HEK293 (cell line): ENCODE data around the gene HSD17B14.

ENCODE experiments used
- CTCF ChIA-PET: fragments of 350-600 bp; formaldehyde crosslinking; extraction: SDS; loops from one replicate; lab custom pipeline; 2021; ENCODE audit warnings: antibody characterized with exemption; lab: Yijun Ruan, JAX
- POLR2A ChIA-PET: fragments of 300-600 bp; formaldehyde crosslinking; extraction: SDS; loops from one replicate; lab custom pipeline; 2020; ENCODE audit warnings: antibody characterized with exemption, inconsistent platforms; lab: Yijun Ruan, JAX
- H3K27ac ChIP-seq: fragments of 200-500 bp; sonication (Bioruptor generic); 2 replicates; pipeline ENCODE4 v1.5.1; 2014; ENCODE audit warnings: low read depth, low read length, control low read depth, inconsistent platforms; ENCODE audit errors: extremely low read depth
- H3K36me3 ChIP-seq, 2 experiments: fragments of 200-500 bp in 1 of 2; sonication (Bioruptor generic) in 1 of 2; 1 replicate in 1 of 2; 2 replicates in 1 of 2; pipeline ENCODE4 v1.5.1; 2014 to 2017; ENCODE audit warnings: inconsistent platforms in 2 of 2, low read length in 2 of 2; ENCODE audit not compliant: control insufficient read depth in 2 of 2, insufficient read depth in 1 of 2
- H3K4me1 ChIP-seq: fragments of 200-500 bp; sonication (Bioruptor generic); 2 replicates; pipeline ENCODE4 v1.5.1; 2014; ENCODE audit warnings: mild to moderate bottlenecking, low read length, inconsistent platforms; ENCODE audit not compliant: control insufficient read depth, insufficient read depth
- H3K4me3 ChIP-seq: 2 replicates; pipeline ENCODE4 v1.5.1; 2011; ENCODE audit warnings: low read depth, mild to moderate bottlenecking, control low read depth, low read length, moderate library complexity
- H3K9me3 ChIP-seq: fragments of 200-500 bp; sonication (Bioruptor generic); 2 replicates; pipeline ENCODE4 v1.5.1; 2014; ENCODE audit warnings: low read depth, low read length, inconsistent platforms; ENCODE audit not compliant: control insufficient read depth, insufficient read depth
- KLF10 ChIP-seq: fragments of 450-650 bp; IDR thresholded peaks from 2 replicates; pipeline ENCODE4 v1.5.1; 2018; ENCODE audit warnings: missing biosample characterization, mild to moderate bottlenecking, missing genetic modification characterization
- RBAK ChIP-seq: fragments of 450-650 bp; formaldehyde crosslinking; IDR thresholded peaks from 2 replicates; pipeline ENCODE4 v1.5.1; 2016; ENCODE audit warnings: missing biosample characterization, missing genetic modification characterization
- ZBTB7A ChIP-seq: fragments of 450-650 bp; formaldehyde crosslinking; IDR thresholded peaks from 2 replicates; pipeline ENCODE4 v1.5.1; 2016; ENCODE audit warnings: low read depth, missing biosample characterization, missing genetic modification characterization
- ZIC2 ChIP-seq: fragments of 450-650 bp; formaldehyde crosslinking; IDR thresholded peaks from 2 replicates; pipeline ENCODE4 v1.5.1; 2016; ENCODE audit warnings: missing biosample characterization, missing genetic modification characterization
- ZNF140 ChIP-seq: fragments of 450-650 bp; formaldehyde crosslinking; IDR thresholded peaks from 2 replicates; pipeline ENCODE4 v1.5.1; 2016; ENCODE audit warnings: missing biosample characterization, missing genetic modification characterization
- ZNF146 ChIP-seq: fragments of 450-650 bp; formaldehyde crosslinking; IDR thresholded peaks from 2 replicates; pipeline ENCODE4 v1.5.1; 2016; ENCODE audit warnings: missing biosample characterization, missing genetic modification characterization
- ZNF157 ChIP-seq: fragments of 450-650 bp; formaldehyde crosslinking; IDR thresholded peaks from 2 replicates; pipeline ENCODE4 v1.5.1; 2016; ENCODE audit warnings: missing biosample characterization, missing genetic modification characterization
- ZNF223 ChIP-seq: fragments of 450-650 bp; formaldehyde crosslinking; IDR thresholded peaks from 2 replicates; pipeline ENCODE4 v1.5.1; 2016; ENCODE audit warnings: missing biosample characterization, missing genetic modification characterization
- ZNF302 ChIP-seq: fragments of 450-650 bp; formaldehyde crosslinking; IDR thresholded peaks from 2 replicates; pipeline ENCODE4 v1.5.1; 2016; ENCODE audit warnings: missing biosample characterization, missing genetic modification characterization, low read depth
- ZNF350 ChIP-seq: fragments of 450-650 bp; formaldehyde crosslinking; IDR thresholded peaks from 2 replicates; pipeline ENCODE4 v1.5.0; 2017; ENCODE audit warnings: missing biosample characterization, mild to moderate bottlenecking, missing genetic modification characterization
- ZNF391 ChIP-seq: fragments of 450-650 bp; formaldehyde crosslinking; IDR thresholded peaks from 2 replicates; pipeline ENCODE4 v1.5.1; 2016; ENCODE audit warnings: low read depth, missing biosample characterization, missing genetic modification characterization, borderline replicate concordance
- ZNF48 ChIP-seq: fragments of 450-650 bp; formaldehyde crosslinking; IDR thresholded peaks from 2 replicates; pipeline ENCODE4 v1.5.1; 2016; ENCODE audit warnings: missing biosample characterization, missing genetic modification characterization
- ZNF521 ChIP-seq: fragments of 450-650 bp; formaldehyde crosslinking; IDR thresholded peaks from 2 replicates; pipeline ENCODE4 v1.5.1; 2017; ENCODE audit warnings: missing biosample characterization, mild to moderate bottlenecking, missing genetic modification characterization
- ZNF555 ChIP-seq: fragments of 450-650 bp; formaldehyde crosslinking; conservative IDR thresholded peaks from 2 replicates; pipeline ENCODE4 v1.5.1; 2017; ENCODE audit warnings: missing biosample characterization, mild to moderate bottlenecking, missing genetic modification characterization, inconsistent platforms
- ZNF571 ChIP-seq: fragments of 450-650 bp; formaldehyde crosslinking; IDR thresholded peaks from 2 replicates; pipeline ENCODE4 v1.5.0; 2017; ENCODE audit warnings: missing biosample characterization, missing genetic modification characterization
- ZNF670 ChIP-seq: fragments of 450-650 bp; formaldehyde crosslinking; IDR thresholded peaks from 2 replicates; pipeline ENCODE4 v1.5.1; 2016; ENCODE audit warnings: missing biosample characterization, missing genetic modification characterization, low read depth
- ZNF677 ChIP-seq: fragments of 450-650 bp; IDR thresholded peaks from 2 replicates; pipeline ENCODE4 v1.5.0; 2018; ENCODE audit warnings: missing biosample characterization, mild to moderate bottlenecking, missing genetic modification characterization, moderate library complexity
- ZNF776 ChIP-seq: fragments of 450-650 bp; formaldehyde crosslinking; IDR thresholded peaks from 2 replicates; pipeline ENCODE4 v1.5.0; 2017; ENCODE audit warnings: missing biosample characterization, missing genetic modification characterization, borderline replicate concordance
- TF ChIP-seq, protein P1 (sequence below): fragments of 450-650 bp; formaldehyde crosslinking; IDR thresholded peaks from 2 replicates; pipeline ENCODE4 v1.5.1; 2017; ENCODE audit warnings: missing biosample characterization, missing genetic modification characterization
- TF ChIP-seq, protein P2 (sequence below): fragments of 450-650 bp; formaldehyde crosslinking; IDR thresholded peaks from 2 replicates; pipeline ENCODE4 v1.5.1; 2016; ENCODE audit warnings: missing biosample characterization, missing genetic modification characterization
- TF ChIP-seq, protein P3 (sequence below): fragments of 450-650 bp; formaldehyde crosslinking; IDR thresholded peaks from 2 replicates; pipeline ENCODE4 v1.5.1; 2016; ENCODE audit warnings: missing biosample characterization, missing genetic modification characterization
- TF ChIP-seq, protein P4 (sequence below): fragments of 450-650 bp; formaldehyde crosslinking; IDR thresholded peaks from 2 replicates; pipeline ENCODE4 v1.5.1; 2017; ENCODE audit warnings: missing biosample characterization, missing genetic modification characterization
- TF ChIP-seq, protein P5 (sequence below): fragments of 450-650 bp; formaldehyde crosslinking; IDR thresholded peaks from 2 replicates; pipeline ENCODE4 v1.5.1; 2017; ENCODE audit warnings: missing biosample characterization, missing genetic modification characterization

Gene HSD17B14

DNA sequence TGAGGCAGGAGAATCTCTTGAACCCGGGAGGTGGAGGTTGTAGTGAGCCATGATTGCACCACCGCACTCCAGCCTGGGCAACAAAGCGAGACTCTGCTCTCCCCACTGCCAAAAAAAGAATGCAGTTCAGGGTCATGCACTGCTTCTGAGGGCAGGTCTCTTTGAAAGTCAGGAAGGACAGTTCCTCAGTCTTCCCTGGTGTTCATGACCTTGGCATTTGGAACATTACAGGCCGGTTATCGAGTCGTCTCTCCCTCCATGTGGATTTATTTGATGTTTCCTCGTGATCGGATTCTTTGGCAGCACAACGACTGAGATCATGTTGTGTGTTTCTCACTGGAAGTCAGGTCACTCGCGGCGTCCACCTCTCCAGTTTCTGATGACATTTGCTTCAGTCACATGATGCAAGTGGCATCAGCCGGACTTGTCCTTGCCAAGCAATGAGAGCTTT, 63.8 kb downstream of the HSD17B14 start (continued):
- TF ChIP-seq, protein P1, sequence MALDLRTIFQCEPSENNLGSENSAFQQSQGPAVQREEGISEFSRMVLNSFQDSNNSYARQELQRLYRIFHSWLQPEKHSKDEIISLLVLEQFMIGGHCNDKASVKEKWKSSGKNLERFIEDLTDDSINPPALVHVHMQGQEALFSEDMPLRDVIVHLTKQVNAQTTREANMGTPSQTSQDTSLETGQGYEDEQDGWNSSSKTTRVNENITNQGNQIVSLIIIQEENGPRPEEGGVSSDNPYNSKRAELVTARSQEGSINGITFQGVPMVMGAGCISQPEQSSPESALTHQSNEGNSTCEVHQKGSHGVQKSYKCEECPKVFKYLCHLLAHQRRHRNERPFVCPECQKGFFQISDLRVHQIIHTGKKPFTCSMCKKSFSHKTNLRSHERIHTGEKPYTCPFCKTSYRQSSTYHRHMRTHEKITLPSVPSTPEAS (tag by site-specific recombination), result no peak
- no peak for TF ChIP-seq ZNF223 (tag by site-specific recombination)

DNA sequence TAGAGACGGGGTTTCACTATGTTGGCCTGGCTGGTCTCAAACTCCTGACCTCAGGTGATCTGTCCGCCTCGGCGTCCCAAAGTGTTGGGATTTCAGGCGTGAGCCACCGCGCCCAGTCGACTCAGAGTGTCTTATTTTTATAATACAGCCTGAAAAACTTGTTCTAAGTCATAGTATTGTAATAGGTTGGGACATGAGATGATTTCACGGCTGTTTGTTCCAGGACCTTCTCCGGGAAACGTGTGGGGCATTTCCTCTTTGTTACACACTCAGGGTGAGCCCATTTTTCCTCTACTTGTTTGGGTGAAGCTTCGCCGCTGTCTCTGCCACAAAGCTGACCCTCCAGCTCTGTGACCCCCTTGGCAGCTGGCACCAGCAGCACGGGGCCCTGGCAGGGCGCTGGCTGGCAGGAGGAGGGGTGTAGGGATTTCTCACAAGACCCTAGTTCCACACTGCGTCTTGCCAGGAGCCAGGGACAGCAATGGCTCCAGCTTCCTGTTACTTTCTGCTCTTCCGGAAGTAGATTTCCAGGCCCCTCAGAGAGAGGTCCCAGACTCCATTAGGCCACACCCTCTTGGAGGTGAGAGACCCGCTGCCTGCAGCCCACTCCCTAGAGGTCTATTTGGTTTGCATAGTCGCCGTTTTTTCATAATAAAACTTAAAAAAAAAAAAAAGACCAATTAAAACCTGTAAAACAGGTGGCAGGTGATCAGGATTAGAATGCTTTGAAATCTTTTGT, 65.4 kb downstream of the HSD17B14 start:
- TF ChIP-seq ZNF555 (tag by site-specific recombination) (no peak), ZNF146 (tag by site-specific recombination) (no peak), ZNF391 (tag by site-specific recombination) (no peak), ZNF571 (tag by site-specific recombination) (no peak)
- TF ChIP-seq, protein P2, sequence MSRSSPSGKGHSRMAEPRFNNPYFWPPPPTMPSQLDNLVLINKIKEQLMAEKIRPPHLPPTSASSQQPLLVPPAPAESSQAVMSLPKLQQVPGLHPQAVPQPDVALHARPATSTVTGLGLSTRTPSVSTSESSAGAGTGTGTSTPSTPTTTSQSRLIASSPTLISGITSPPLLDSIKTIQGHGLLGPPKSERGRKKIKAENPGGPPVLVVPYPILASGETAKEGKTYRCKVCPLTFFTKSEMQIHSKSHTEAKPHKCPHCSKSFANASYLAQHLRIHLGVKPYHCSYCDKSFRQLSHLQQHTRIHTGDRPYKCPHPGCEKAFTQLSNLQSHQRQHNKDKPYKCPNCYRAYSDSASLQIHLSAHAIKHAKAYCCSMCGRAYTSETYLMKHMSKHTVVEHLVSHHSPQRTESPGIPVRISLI (tag by site-specific recombination), result no peak
- TF ChIP-seq, protein P3, sequence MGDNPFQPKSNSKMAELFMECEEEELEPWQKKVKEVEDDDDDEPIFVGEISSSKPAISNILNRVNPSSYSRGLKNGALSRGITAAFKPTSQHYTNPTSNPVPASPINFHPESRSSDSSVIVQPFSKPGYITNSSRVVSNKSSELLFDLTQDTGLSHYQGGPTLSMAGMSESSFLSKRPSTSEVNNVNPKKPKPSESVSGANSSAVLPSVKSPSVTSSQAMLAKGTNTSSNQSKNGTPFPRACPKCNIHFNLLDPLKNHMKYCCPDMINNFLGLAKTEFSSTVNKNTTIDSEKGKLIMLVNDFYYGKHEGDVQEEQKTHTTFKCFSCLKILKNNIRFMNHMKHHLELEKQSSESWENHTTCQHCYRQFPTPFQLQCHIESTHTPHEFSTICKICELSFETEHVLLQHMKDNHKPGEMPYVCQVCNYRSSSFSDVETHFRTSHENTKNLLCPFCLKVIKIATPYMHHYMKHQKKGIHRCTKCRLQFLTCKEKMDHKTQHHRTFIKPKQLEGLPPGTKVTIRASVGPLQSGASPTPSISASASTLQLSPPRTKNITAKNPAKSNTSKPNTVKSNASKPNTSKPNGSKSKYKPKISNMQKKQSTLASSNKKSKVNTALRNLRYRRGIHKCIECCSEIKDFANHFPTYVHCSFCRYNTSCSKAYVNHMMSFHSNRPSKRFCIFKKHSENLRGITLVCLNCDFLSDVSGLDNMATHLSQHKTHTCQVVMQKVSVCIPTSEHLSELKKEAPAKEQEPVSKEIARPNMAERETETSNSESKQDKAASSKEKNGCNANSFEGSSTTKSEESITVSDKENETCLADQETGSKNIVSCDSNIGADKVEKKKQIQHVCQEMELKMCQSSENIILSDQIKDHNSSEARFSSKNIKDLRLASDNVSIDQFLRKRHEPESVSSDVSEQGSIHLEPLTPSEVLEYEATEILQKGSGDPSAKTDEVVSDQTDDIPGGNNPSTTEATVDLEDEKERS, result no peak
- Histone ChIP-seq H3K9me3 (no peaks in the 10 kb centered on the region), H3K27ac (no peak overlapping the region), H3K36me3 (no peaks in the 10 kb centered on the region), H3K4me3 (no peak overlapping the region), H3K4me1 (0 out of 2 replicates have a peak, but pooled peaks cover 2% of the 10 kb centered on the region)
- POLR2A ChIA-PET, result interaction anchor here (0.6 kb wide), 1 partner anchor 118 kb away, joined by 4 read pairs; no protein-coding TSS in a partner anchor
- CTCF ChIA-PET, result interaction anchor here (1.1 to 1.7 kb wide), 5 partner anchors 9 to 72 kb away, joined by 3 to 10 read pairs (median 6); no protein-coding TSS in a partner anchor

DNA sequence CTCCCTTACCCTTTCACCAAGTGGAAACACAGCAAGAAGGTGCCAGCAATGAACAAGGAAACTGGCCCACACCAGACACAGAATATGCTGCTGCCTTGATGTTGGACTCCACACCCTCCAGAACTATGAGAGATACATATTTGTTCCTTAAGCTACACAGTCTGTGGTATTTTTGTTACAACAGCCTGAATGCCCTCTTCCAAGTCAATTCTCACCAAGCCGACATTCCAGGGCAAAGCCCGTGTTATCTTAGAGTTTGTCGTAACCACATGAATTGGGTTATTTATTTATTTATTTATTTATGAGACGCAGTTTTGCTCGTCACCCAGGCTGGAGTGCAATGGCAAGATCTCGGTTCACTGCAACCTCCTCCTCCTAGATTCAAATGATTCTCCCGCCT, 66.0 kb downstream of the HSD17B14 start:
- Histone ChIP-seq H3K27ac (no peak overlapping the region), H3K4me3 (no peak overlapping the region), H3K9me3 (no peaks in the 10 kb centered on the region), H3K4me1 (0 out of 2 replicates have a peak, but pooled peaks cover 2% of the 10 kb centered on the region), H3K36me3 (no peaks in the 10 kb centered on the region)
- POLR2A ChIA-PET, result interaction anchor here (0.7 kb wide), 1 partner anchor 65 kb away, joined by 4 read pairs; no protein-coding TSS in a partner anchor
- TF ChIP-seq ZNF140 (no peak), ZNF521 (tag by site-specific recombination) (no peak), ZBTB7A (no peak), ZNF677 (no peak), ZNF48 (tag by site-specific recombination) (no peak), ZIC2 (tag by site-specific recombination) (no peak), ZNF670 (tag by site-specific recombination) (no peak), KLF10 (no peak), ZNF776 (tag by site-specific recombination) (no peak), ZNF302 (no peak), RBAK (tag by site-specific recombination) (no peak), ZNF350 (tag by site-specific recombination) (no peak), ZNF157 (tag by site-specific recombination) (no peak), ZNF146 (tag by site-specific recombination) (no peak)
- TF ChIP-seq, protein P4, sequence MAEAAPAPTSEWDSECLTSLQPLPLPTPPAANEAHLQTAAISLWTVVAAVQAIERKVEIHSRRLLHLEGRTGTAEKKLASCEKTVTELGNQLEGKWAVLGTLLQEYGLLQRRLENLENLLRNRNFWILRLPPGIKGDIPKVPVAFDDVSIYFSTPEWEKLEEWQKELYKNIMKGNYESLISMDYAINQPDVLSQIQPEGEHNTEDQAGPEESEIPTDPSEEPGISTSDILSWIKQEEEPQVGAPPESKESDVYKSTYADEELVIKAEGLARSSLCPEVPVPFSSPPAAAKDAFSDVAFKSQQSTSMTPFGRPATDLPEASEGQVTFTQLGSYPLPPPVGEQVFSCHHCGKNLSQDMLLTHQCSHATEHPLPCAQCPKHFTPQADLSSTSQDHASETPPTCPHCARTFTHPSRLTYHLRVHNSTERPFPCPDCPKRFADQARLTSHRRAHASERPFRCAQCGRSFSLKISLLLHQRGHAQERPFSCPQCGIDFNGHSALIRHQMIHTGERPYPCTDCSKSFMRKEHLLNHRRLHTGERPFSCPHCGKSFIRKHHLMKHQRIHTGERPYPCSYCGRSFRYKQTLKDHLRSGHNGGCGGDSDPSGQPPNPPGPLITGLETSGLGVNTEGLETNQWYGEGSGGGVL (tag by site-specific recombination), result no peak
- TF ChIP-seq, protein P5, sequence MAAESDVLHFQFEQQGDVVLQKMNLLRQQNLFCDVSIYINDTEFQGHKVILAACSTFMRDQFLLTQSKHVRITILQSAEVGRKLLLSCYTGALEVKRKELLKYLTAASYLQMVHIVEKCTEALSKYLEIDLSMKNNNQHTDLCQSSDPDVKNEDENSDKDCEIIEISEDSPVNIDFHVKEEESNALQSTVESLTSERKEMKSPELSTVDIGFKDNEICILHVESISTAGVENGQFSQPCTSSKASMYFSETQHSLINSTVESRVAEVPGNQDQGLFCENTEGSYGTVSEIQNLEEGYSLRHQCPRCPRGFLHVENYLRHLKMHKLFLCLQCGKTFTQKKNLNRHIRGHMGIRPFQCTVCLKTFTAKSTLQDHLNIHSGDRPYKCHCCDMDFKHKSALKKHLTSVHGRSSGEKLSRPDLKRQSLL, result no peak
- CTCF ChIA-PET, result interaction anchor here (0.6 to 1.7 kb wide), 7 partner anchors 10 to 395 kb away, joined by 3 to 10 read pairs (median 6); no protein-coding TSS in a partner anchor
